Loucy (cell line): Measurements from ENCODE around the gene ASPSCR1.

Experiments
- CTCF ChIP-seq: fragments of 200-600 bp; sonication (generic); conservative IDR thresholded peaks from 2 replicates; pipeline ENCODE4 v1.5.1; 2014; ENCODE audit warnings: mild to moderate bottlenecking, antibody characterized with exemption, low read length
- EZH2phosphoT487 ChIP-seq: fragments of 200-600 bp; IDR thresholded peaks from 2 replicates; pipeline ENCODE4 v1.6.1; 2018; ENCODE audit warnings: antibody characterized with exemption, mild to moderate bottlenecking, moderate library complexity, borderline replicate concordance

GRCh38 chr17:82058855-82059249 is 81.4 kb downstream of the ASPSCR1 start:
- no peak for TF ChIP-seq CTCF
- TF ChIP-seq EZH2phosphoT487 = no peak
